Measurements from ENCODE around the gene TNPO3. TPM values are rescaled to one million over a fixed set of nuclear protein-coding genes. Genes with fewer than 3 reads are reported as not detected.

The TNPO3 gene
- total RNA-seq, 2 experiments from 2014 or later = 58.4 to 59.3 TPM

- DNase-seq = no peak
- H3K27ac Mint-ChIP-seq = peak overlapping the region; percentile 34
- no peaks in the 10 kb centered on the region for H3K27me3 Mint-ChIP-seq
- peaks cover 17% of the 10 kb centered on the region for H3K4me1 Mint-ChIP-seq (ENCODE audit: low read depth)
- no peak for TF ChIP-seq CTCF (IDR thresholded peaks at IDR 0.05)
- H3K4me3 Mint-ChIP-seq = no peak overlapping the region
- no peaks in the 10 kb centered on the region for H3K9me3 Mint-ChIP-seq
- no peak for ATAC-seq
- ChIA-PET POLR2A (no interaction called here), CTCF (interaction anchor here (3.1 kb wide), 1 partner anchor 136 kb away, joined by 10 read pairs; no protein-coding TSS in a partner anchor)
- intact Hi-C loops (cut with micrococcal nuclease) = no loop called here
- H3K36me3 Mint-ChIP-seq (ENCODE audit: low read depth) = peaks cover 34% of the 10 kb centered on the region
Measured at GRCh38 chr7:128954830-128955802, 99.8 kb downstream of the TNPO3 start.

DNA sequence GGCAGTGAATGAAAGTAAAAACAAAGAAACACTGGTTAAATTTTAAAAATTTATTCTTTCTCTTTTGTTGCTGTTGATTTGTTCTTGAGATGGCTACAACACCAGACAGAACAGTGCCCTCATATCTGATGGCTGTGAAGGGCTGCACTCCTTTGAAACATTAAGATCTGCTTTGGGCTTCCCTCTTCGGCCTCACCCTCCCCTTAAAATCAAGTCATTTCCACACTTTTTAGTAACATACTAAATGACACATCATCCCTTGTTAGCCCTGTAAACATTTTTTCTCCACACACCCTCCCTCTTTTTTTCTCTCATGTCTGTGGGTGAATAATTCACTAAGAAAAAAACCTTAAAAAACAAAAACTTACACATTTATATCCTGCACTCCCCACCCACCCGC lies 100.8 kb downstream of the TNPO3 start:
- H3K36me3 Mint-ChIP-seq (ENCODE audit: low read depth) = peaks cover 26% of the 10 kb centered on the region
- DNase-seq (no peak), ATAC-seq (no peak)
- ChIA-PET POLR2A (no interaction called here), CTCF (interaction anchor here (1.7 kb wide), 1 partner anchor 138 kb away, joined by 6 read pairs; no protein-coding TSS in a partner anchor)
- H3K4me1 Mint-ChIP-seq (ENCODE audit: low read depth) = peaks cover 8% of the 10 kb centered on the region
- H3K9me3 Mint-ChIP-seq = no peaks in the 10 kb centered on the region
- no peaks in the 10 kb centered on the region for H3K27me3 Mint-ChIP-seq
- no peak for TF ChIP-seq CTCF (IDR thresholded peaks at IDR 0.05)
- no peak overlapping the region for H3K4me3 Mint-ChIP-seq
- intact Hi-C loops (cut with micrococcal nuclease) = no loop called here
- peak overlapping the region; percentile 46 for H3K27ac Mint-ChIP-seq

DNA sequence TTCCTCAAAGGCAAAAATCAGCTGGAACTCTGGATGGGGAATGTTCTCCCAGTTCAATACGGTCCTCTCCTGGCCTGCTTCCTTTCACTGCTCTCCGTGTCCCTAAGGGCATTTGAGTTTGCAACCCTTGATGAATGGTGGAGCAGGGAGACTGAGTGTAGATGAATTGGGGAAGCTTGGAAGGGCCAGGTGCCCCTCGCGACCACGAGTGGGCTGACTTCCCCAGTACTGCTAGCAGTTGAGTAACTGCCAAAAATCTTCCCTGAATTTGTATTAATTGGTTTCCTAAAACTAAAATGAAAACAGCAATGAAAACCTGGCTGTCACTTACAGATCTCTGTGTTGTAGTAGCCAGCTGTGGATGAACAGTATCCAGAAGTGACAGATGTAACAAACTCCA lies 103.6 kb downstream of the TNPO3 start:
- no peak for DNase-seq
- no peak for ATAC-seq
- Mint-ChIP-seq H3K27me3 (no peaks in the 10 kb centered on the region), H3K27ac (no peak overlapping the region), H3K4me1 (ENCODE audit: low read depth) (peaks cover 6% of the 10 kb centered on the region), H3K36me3 (ENCODE audit: low read depth) (peaks cover 10% of the 10 kb centered on the region), H3K4me3 (no peak overlapping the region), H3K9me3 (no peaks in the 10 kb centered on the region)
- ChIA-PET POLR2A (no interaction called here), CTCF (interaction anchor here (0.8 kb wide), 1 partner anchor 140 kb away, joined by 3 read pairs; no protein-coding TSS in a partner anchor)
- no peak for TF ChIP-seq CTCF (IDR thresholded peaks at IDR 0.05)
- intact Hi-C loops (cut with micrococcal nuclease) = no loop called here

GRCh38 chr7:128948976-128949760 lies 105.7 kb downstream of the TNPO3 start:
- ATAC-seq (no peak), DNase-seq (no peak)
- Mint-ChIP-seq H3K4me1 (ENCODE audit: low read depth) (no peaks in the 10 kb centered on the region), H3K27me3 (peaks cover 1% of the 10 kb centered on the region), H3K4me3 (no peak overlapping the region), H3K9me3 (no peaks in the 10 kb centered on the region), H3K36me3 (ENCODE audit: low read depth) (peaks cover 4% of the 10 kb centered on the region), H3K27ac (no peak overlapping the region)
- no peak for TF ChIP-seq CTCF (IDR thresholded peaks at IDR 0.05)
- POLR2A ChIA-PET = no interaction called here
- intact Hi-C loops (cut with micrococcal nuclease) = no loop called here
- CTCF ChIA-PET = interaction anchor here (1.7 kb wide), 1 partner anchor 142 kb away, joined by 3 read pairs; no protein-coding TSS in a partner anchor

Measured in activated CD8-positive, alpha-beta T cell treated with anti-CD3 and anti-CD28 coated beads for 36 hours (primary cell).